Caco-2 (cell line): Measurements from ENCODE around the gene HELLS. TPM values are rescaled to one million over a fixed set of nuclear protein-coding genes. Genes with fewer than 3 reads are reported as not detected.

Experiments
- BruUV-seq: library from RNA; stranded (reverse); fragments of 400-500 nt; replicated peaks from 2 replicates; lab custom pipeline; 2021; lab: Mats Ljungman, UMichigan
- CTCF ChIA-PET: fragments of 300-600 bp; sonication (Branson Sonifier 250); formaldehyde crosslinking; loops from one replicate; lab custom pipeline; 2022; ENCODE audit warnings: antibody characterized with exemption; lab: Charles Lee
- POLR2A ChIA-PET: fragments of 300-600 bp; sonication (Branson Sonifier 250); formaldehyde crosslinking; loops from one replicate; lab custom pipeline; 2022; ENCODE audit warnings: antibody characterized with exemption; lab: Charles Lee
- DNase-seq, 2 experiments: peaks; one replicate each; pipeline versions ENCODE4 v3.0.0 to v3.0.0-alpha.2; 2020 to 2022
- H3K27me3 ChIP-seq: replicated peaks from 2 replicates; pipeline ENCODE4 v1.6.0; 2011; ENCODE audit warnings: low read length; ENCODE audit not compliant: control insufficient read depth, insufficient read depth
- H3K36me3 ChIP-seq: 2 replicates; pipeline ENCODE4 v1.5.1; 2011; ENCODE audit warnings: low read length; ENCODE audit not compliant: control insufficient read depth, insufficient read depth
- H3K4me1 ChIP-seq: fragments of 250-450 bp; sonication (Bioruptor Pico); 2 replicates; pipeline ENCODE4 v1.5.1; 2020; ENCODE audit warnings: mild to moderate bottlenecking
- H3K4me3 ChIP-seq: 2 replicates; pipeline ENCODE4 v1.5.1; 2011; ENCODE audit warnings: low read depth, mild to moderate bottlenecking, control low read depth, low read length
- H3K9me3 ChIP-seq: fragments of 250-450 bp; sonication (Bioruptor Pico); 2 replicates; pipeline ENCODE4 v1.5.1; 2020; ENCODE audit warnings: mild to moderate bottlenecking, moderate library complexity
- H3K27ac Mint-ChIP-seq: one replicate; pipeline ENCODE4 v1.8.0; 2022; ENCODE audit warnings: mixed read lengths; ENCODE audit not compliant: unreplicated experiment
- H3K27me3 Mint-ChIP-seq: one replicate; pipeline ENCODE4 v1.8.0; 2022; ENCODE audit warnings: mixed read lengths; ENCODE audit not compliant: insufficient read depth, unreplicated experiment
- H3K36me3 Mint-ChIP-seq: one replicate; pipeline ENCODE4 v1.8.0; 2022; ENCODE audit warnings: mild to moderate bottlenecking, mixed read lengths; ENCODE audit not compliant: insufficient read depth, unreplicated experiment
- H3K4me1 Mint-ChIP-seq: one replicate; pipeline ENCODE4 v1.8.0; 2022; ENCODE audit warnings: low read depth, mixed read lengths; ENCODE audit not compliant: unreplicated experiment
- H3K4me3 Mint-ChIP-seq: one replicate; pipeline ENCODE4 v1.8.0; 2022; ENCODE audit warnings: mild to moderate bottlenecking, moderate library complexity, mixed read lengths; ENCODE audit not compliant: unreplicated experiment
- H3K9me3 Mint-ChIP-seq: one replicate; pipeline ENCODE4 v1.8.0; 2022; ENCODE audit warnings: mixed read lengths; ENCODE audit not compliant: unreplicated experiment
- CTCF ChIP-seq, 2 experiments: fragments of 200-600 bp in 1 of 2; IDR thresholded peaks; 1 replicate in 1 of 2; 2 replicates in 1 of 2; pipeline versions ENCODE4 v1.5.1 to v1.8.0; 2011 to 2022; ENCODE audit warnings: antibody characterized with exemption in 1 of 2, control low read depth in 1 of 2, inconsistent platforms in 1 of 2, low read depth in 1 of 2, low read length in 1 of 2, mild to moderate bottlenecking in 1 of 2, moderate library complexity in 1 of 2; ENCODE audit not compliant: insufficient read depth in 1 of 2, severe bottlenecking in 1 of 2, unreplicated experiment in 1 of 2
- intact Hi-C: fragments of 100-400 bp; cut with micrococcal nuclease; formaldehyde crosslinking; loops from one replicate; pipeline ENCODE4 v1.10.0; 2022; ENCODE audit not compliant: unreplicated experiment
- total RNA-seq: library from RNA; stranded (reverse); gene quantifications from 2 replicates; pipeline ENCODE4 v1.2.3, GENCODE V29; 2022

The HELLS gene
- total RNA-seq, 1 experiment from 2014 or later, result 189 TPM

- Mint-ChIP-seq H3K27me3 (no peaks in the 10 kb centered on the region), H3K9me3 (no peaks in the 10 kb centered on the region), H3K27ac (no peak overlapping the region), H3K4me1 (peaks cover 8% of the 10 kb centered on the region), H3K4me3 (no peak overlapping the region), H3K36me3 (peaks cover 38% of the 10 kb centered on the region)
- BruUV-seq, result no TSS peak
- Histone ChIP-seq H3K9me3 (no peaks in the 10 kb centered on the region), H3K4me1 (peaks cover 16% of the 10 kb centered on the region), H3K27me3 (no peaks in the 10 kb centered on the region), H3K36me3 (no peaks in the 10 kb centered on the region), H3K4me3 (no peak overlapping the region)
- no peak for DNase-seq
- CTCF ChIA-PET, result no interaction called here
- intact Hi-C loops, result no loop called here
- POLR2A ChIA-PET, result no interaction called here
- TF ChIP-seq CTCF (IDR thresholded peaks at IDR 0.05; ENCODE audit: insufficient read depth in 1 of 2, low read depth in 1 of 2, low read length in 1 of 2, severe bottlenecking in 1 of 2, unreplicated experiment in 1 of 2), result no peak
Measured at GRCh38 chr10:94617389-94617944, 71.9 kb downstream of the HELLS start.

GRCh38 chr10:94622666-94623205, 77.1 kb downstream of the HELLS start:
- H3K4me1 Mint-ChIP-seq, result peaks cover 33% of the 10 kb centered on the region
- H3K36me3 ChIP-seq, result peaks cover 2% of the 10 kb centered on the region; the same call in 1 of the 2 replicates
- H3K36me3 Mint-ChIP-seq, result peaks cover 50% of the 10 kb centered on the region
- H3K4me3 ChIP-seq, result no peak overlapping the region
- CTCF ChIA-PET, result no interaction called here
- DNase-seq, result peak; percentile 63 to 82
- peaks cover 6% of the 10 kb centered on the region; the same call in 1 of the 2 replicates for H3K9me3 ChIP-seq
- no peaks in the 10 kb centered on the region for H3K9me3 Mint-ChIP-seq
- peak overlapping the region; percentile 42 for H3K4me3 Mint-ChIP-seq
- H3K27ac Mint-ChIP-seq, result peak overlapping the region; percentile 94
- TF ChIP-seq CTCF (IDR thresholded peaks at IDR 0.05; ENCODE audit: insufficient read depth in 1 of 2, low read depth in 1 of 2, low read length in 1 of 2, severe bottlenecking in 1 of 2, unreplicated experiment in 1 of 2), result no peak
- no peaks in the 10 kb centered on the region for H3K27me3 Mint-ChIP-seq
- POLR2A ChIA-PET, result no interaction called here
- peaks cover 62% of the 10 kb centered on the region for H3K4me1 ChIP-seq
- BruUV-seq, result no TSS peak
- H3K27me3 ChIP-seq, result no peaks in the 10 kb centered on the region
- intact Hi-C loops, result loop anchor here (5.0 to 10.0 kb wide), 2 partner anchors 282 to 340 kb away; no protein-coding TSS in a partner anchor

GRCh38 chr10:94623572-94623971, 78.0 kb downstream of the HELLS start:
- H3K4me3 ChIP-seq, result no peak overlapping the region
- no TSS peak for BruUV-seq
- no peaks in the 10 kb centered on the region for H3K27me3 ChIP-seq
- H3K27me3 Mint-ChIP-seq, result no peaks in the 10 kb centered on the region
- H3K36me3 ChIP-seq, result peaks cover 2% of the 10 kb centered on the region; the same call in 1 of the 2 replicates
- no peak overlapping the region for H3K4me3 Mint-ChIP-seq
- peaks cover 38% of the 10 kb centered on the region for H3K4me1 Mint-ChIP-seq
- no peaks in the 10 kb centered on the region for H3K9me3 Mint-ChIP-seq
- ChIA-PET POLR2A (no interaction called here), CTCF (interaction anchor here (0.6 kb wide), 1 partner anchor 57 kb away, joined by 3 read pairs; no protein-coding TSS in a partner anchor)
- intact Hi-C loops, result loop anchor here (5.0 to 10.0 kb wide), 2 partner anchors 281 to 339 kb away; no protein-coding TSS in a partner anchor
- H3K27ac Mint-ChIP-seq, result peak overlapping the region; percentile 94
- peaks cover 45% of the 10 kb centered on the region for H3K36me3 Mint-ChIP-seq
- H3K9me3 ChIP-seq, result peaks cover 6% of the 10 kb centered on the region; the same call in 1 of the 2 replicates
- TF ChIP-seq CTCF (IDR thresholded peaks at IDR 0.05; ENCODE audit: insufficient read depth in 1 of 2, low read depth in 1 of 2, low read length in 1 of 2, severe bottlenecking in 1 of 2, unreplicated experiment in 1 of 2), result no peak
- peaks cover 71% of the 10 kb centered on the region for H3K4me1 ChIP-seq
- peak; percentile 42 to 56 for DNase-seq
